ENCODE measurements around the gene ARMC8.
"Not testable (repeated sequence)": the region's sequence is repeated elsewhere in the genome, so short reads cannot be mapped to it uniquely, and the experiment has no call there.

The ARMC8 gene

GRCh38 chr3:138187296-138188012 is at the start of gene ARMC8:
ARMC8 (plus strand) TSS chr3:138187301; CDS start chr3:138187555, 254 bp downstream.
- DNase-seq: no peak

- DNase-seq: no peak
Measured at GRCh38 chr3:138137861-138138260, 49.2 kb upstream of the ARMC8 start.

GRCh38 chr3:138139691-138140090 is 47.4 kb upstream of the ARMC8 start:
- no peak for DNase-seq

GRCh38 chr3:138140940-138141339 is 46.2 kb upstream of the ARMC8 start:
- DNase-seq: no peak

DNA sequence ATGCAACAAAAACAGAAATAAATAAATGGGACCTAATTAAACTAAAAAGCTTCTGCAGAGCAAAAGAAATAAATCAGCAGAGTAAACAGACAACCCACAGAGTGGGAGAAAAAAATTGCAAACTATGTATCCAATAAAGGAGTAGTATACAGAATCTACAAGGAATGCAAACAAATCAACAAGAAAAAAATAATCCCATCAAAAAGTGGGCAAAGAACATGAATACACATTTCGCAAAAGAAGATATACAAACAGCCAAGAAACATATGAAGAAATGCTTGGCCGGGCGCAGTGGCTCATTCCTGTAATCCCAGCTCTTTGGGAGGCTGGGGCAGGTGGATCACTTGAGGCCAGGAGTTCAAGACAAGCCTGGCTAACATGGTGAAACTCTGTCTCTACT is 44.9 kb upstream of the ARMC8 start:
- DNase-seq: not testable (repeated sequence)

- no peak for DNase-seq
Measured at GRCh38 chr3:138148503-138148902, 38.6 kb upstream of the ARMC8 start.

GRCh38 chr3:138154534-138154933 is 32.6 kb upstream of the ARMC8 start:
- no peak for DNase-seq

GRCh38 chr3:138157743-138158142 is 29.4 kb upstream of the ARMC8 start:
- no peak for DNase-seq

GRCh38 chr3:138165061-138165460 is 22.0 kb upstream of the ARMC8 start:
- DNase-seq: no peak

DNA sequence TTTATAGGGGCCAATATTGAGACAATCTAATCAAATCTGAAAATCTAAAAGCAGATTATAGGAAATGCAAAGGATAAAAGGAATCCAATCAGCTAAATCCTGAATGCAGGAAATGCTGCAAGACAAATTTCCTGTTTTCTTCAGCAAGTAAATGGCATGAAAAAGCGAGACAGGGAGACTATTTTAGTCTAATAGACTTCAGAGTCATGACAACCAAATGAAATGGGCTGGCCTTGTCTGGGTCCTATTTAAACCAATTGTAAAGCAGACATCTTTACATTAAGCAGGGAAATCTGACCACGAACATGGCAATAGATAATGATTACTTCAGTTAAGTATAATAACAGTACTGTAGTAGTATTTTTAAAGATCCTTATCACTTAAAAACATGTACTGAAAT is 14.5 kb upstream of the ARMC8 start:
- no peak for DNase-seq

- no peak for DNase-seq
Measured at GRCh38 chr3:138173769-138174420, 13.2 kb upstream of the ARMC8 start.

GRCh38 chr3:138174421-138175131 is 12.5 kb upstream of the ARMC8 start, which contains the start of gene DBR1:
DBR1 (minus strand) TSS chr3:138174921; CDS start chr3:138174795, 126 bp downstream.
- DNase-seq: peak; percentile 72

DNA sequence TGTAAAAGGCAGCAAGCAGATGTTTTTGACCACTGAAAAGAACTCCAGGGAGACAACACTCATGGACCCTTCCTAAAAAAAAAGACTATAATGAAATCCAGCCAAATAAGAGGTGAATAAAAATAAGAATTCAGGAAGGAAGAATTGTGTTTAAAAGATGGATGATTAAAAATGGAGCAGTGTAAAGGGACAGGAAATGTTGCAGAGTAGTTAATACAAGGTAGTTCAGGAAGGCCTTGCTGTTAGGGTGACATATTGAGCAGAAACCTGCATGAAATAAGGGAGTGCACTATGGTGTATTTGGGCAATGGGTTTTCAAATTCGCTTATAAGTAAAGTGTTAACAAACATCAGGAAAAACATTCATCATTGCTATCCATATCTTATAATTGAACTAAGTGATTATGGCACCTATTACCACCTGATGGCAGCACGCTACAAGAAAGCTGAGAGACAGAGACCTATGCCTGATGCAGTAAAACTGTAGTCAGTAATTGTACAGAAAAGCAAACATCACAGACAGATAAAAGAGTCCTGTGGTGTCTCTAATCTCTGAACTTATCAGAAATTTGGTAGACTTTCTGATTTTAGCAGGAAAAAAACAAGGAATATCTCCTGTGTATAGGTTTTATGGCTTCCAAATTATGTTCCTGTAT is 6.6 kb upstream of the ARMC8 start:
- peak; percentile 22 for DNase-seq

GRCh38 chr3:138184994-138185393 is 2.1 kb upstream of the ARMC8 start:
- DNase-seq: no peak

DNA sequence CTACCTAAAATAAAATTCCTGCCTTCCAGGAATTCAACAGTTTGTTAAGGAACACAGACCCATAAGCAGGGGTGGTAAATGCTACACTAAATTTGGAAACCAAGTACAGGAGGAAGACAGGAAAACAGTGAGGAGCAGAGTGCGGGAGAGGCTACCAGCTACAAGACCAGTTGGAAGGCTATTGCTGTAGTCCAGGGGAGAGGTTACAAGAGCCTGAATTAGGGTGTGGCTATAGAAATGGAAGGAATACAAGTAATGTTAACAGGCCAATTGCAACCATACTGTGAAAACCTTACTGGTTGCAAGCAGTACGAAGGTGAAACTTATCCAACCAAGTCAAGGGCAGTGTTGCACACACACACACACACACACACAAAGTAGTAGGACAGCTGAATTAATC is 880 bp upstream of the ARMC8 start:
- no peak for DNase-seq

- DNase-seq: peak; percentile 75
Measured at GRCh38 chr3:138186803-138187295, 252 bp upstream of the ARMC8 start.

DNA sequence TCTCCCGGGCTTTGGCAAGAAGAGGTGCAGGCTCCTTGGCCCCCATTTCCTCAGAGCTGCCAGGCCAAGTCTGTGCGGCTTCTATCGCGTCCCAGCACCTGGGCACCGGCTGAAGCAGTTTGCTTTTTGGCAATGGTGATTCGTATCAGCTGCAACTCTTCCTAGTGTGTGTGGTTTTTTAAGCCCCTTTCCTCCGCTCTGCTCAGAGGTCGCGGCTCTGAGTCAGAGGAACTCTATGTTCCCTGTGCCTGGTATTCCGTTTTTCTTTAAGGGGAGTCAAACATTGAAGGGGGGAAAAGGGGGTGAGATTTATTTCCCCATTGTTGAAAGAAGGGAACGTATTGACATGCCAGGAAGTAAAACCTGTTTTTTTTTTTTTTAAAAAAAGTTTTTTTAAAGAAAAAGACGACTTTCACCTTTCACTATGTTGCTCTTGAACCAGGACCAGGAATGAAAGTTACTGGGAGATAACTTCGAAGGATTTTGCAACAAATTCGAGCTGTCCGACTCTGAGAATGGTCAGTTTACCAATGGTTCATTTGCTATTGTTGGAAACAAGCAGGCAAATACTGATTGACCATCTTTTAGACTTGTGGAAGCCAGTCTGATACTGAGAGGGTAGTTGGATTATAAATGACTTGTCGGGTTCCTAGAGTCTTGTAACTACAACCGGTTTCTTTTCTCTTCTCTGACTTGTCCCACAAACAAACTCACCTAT is 1.1 kb downstream of the ARMC8 start:
- no peak for DNase-seq

GRCh38 chr3:138195481-138195880 is 8.4 kb downstream of the ARMC8 start:
- peak; percentile 11 for DNase-seq

GRCh38 chr3:138196023-138196422 is 8.9 kb downstream of the ARMC8 start:
- DNase-seq: peak; percentile 2

DNA sequence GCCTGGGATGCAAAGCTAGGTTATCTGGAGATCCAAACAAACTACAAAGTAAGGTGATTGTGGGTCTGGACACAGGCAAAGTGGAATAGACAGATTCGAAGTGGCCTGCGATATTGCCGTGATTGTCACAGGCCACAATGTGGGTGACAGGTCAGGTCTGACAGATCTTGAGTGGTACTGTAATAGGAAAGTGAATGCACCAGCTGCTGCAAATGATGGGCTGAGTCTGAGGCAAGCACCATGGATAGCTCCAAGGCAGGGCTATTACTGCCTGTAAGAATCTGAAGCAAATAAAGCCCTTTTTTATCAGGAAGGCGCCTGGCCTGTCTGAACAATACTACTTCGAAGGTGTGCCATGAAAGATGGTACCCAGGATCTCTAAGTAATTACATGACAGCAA is 10.0 kb downstream of the ARMC8 start:
- no peak for DNase-seq

DNA sequence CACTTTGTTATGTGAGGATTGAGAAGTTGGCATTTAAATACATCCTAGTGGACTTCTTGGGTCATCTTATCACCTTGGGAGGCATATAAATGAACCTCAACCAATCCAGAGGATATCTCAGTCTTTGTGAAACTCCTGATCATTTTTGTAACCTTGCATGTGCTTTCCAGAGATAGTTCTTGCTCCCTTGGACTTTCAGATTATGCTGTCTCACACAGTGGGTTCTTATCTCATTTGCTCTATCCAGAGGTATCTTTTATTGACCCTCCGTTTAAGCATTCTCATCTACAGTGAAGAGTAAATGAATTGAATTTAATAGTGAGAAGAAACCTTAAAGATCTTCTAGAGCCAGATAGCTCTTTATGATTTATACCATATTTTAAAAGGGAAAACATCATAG is 10.4 kb downstream of the ARMC8 start:
- no peak for DNase-seq

DNA sequence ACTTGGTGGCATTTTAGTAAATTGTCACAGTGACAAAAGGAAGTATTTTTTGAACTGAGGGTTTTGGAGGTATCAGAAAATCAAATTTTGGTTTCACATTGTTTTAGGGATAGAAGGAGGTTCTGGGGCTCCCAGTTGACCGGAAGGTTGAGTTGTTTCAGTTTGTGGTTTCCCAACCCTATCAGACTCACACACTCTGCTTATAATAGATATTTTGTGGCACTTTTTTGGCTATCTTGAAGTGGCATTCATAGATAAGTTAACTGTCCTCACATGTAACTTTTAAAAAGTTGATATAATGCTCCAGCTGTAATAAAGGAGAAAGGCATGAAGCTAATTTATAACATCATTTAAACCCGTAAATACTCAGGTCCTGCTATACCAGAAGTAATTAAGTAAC is 12.8 kb downstream of the ARMC8 start:
- DNase-seq: no peak

GRCh38 chr3:138200424-138200823 is 13.3 kb downstream of the ARMC8 start:
- no peak for DNase-seq

Data from NCI-H226 (cell line).